Mesenchymal stem cell (in vitro differentiated cells and primary cell): ENCODE results near the gene FAM114A1.

Experiments used
- DNase-seq: peaks from one replicate; pipeline ENCODE4 v3.0.0-alpha.2; 2013
- H2AFZ ChIP-seq: one replicate; pipeline ENCODE4 v1.6.1; 2013; ENCODE audit warnings: low read depth, mild to moderate bottlenecking, control low read depth, inconsistent platforms, low read length, moderate library complexity
- H2AK5ac ChIP-seq: 2 replicates; pipeline ENCODE4 v1.6.1; 2013; ENCODE audit warnings: low read length, moderate library complexity, mild to moderate bottlenecking, inconsistent platforms; ENCODE audit not compliant: severe bottlenecking
- H2BK120ac ChIP-seq: one replicate; pipeline ENCODE4 v1.6.1; 2013; ENCODE audit warnings: low read depth, mild to moderate bottlenecking, inconsistent platforms, low read length, moderate library complexity
- H2BK12ac ChIP-seq, 2 experiments: one replicate each; pipeline ENCODE4 v1.6.1; 2013; ENCODE audit warnings: inconsistent platforms in 2 of 2, low read length in 2 of 2, mild to moderate bottlenecking in 2 of 2, moderate library complexity in 2 of 2, control low read depth in 1 of 2
- H2BK15ac ChIP-seq: one replicate; pipeline ENCODE4 v1.6.1; 2013; ENCODE audit warnings: mild to moderate bottlenecking, low read depth, inconsistent platforms; ENCODE audit not compliant: poor library complexity, severe bottlenecking
- H2BK5ac ChIP-seq: 2 replicates; pipeline ENCODE4 v1.6.1; 2013; ENCODE audit warnings: low read depth, mild to moderate bottlenecking, low read length, control low read depth, inconsistent platforms; ENCODE audit not compliant: poor library complexity, severe bottlenecking
- H3K14ac ChIP-seq, 2 experiments: one replicate each; pipeline ENCODE4 v1.6.1; 2013; ENCODE audit warnings: inconsistent platforms in 2 of 2, low read length in 2 of 2, control low read depth in 1 of 2, mild to moderate bottlenecking in 1 of 2, moderate library complexity in 1 of 2
- H3K18ac ChIP-seq, 2 experiments: one replicate each; pipeline ENCODE4 v1.6.1; 2013; ENCODE audit warnings: inconsistent platforms in 2 of 2, low read length in 2 of 2, control low read depth in 1 of 2, low read depth in 1 of 2, mild to moderate bottlenecking in 1 of 2
- H3K23ac ChIP-seq, 2 experiments: one replicate each; pipeline ENCODE4 v1.6.1; 2013; ENCODE audit warnings: inconsistent platforms in 2 of 2, low read length in 2 of 2, mild to moderate bottlenecking in 2 of 2, moderate library complexity in 2 of 2, control low read depth in 1 of 2
- H3K27ac ChIP-seq: 2 replicates; pipeline ENCODE4 v1.5.1; 2013; ENCODE audit warnings: mild to moderate bottlenecking, moderate library complexity, low read length, control low read depth, inconsistent platforms; ENCODE audit not compliant: poor library complexity, severe bottlenecking
- H3K27me3 ChIP-seq, 2 experiments: 2 replicates each; pipeline versions ENCODE4 v1.6.1 to v1.7.0; 2013; ENCODE audit warnings: low read length in 2 of 2, mild to moderate bottlenecking in 2 of 2, moderate library complexity in 2 of 2, control low read depth in 1 of 2, inconsistent platforms in 1 of 2; ENCODE audit not compliant: control insufficient read depth in 1 of 2, insufficient read depth in 1 of 2
- H3K36me3 ChIP-seq, 2 experiments: 2 replicates each; pipeline versions ENCODE4 v1.6.1 to v1.7.0; 2013; ENCODE audit warnings: low read length in 2 of 2, control low read depth in 1 of 2, inconsistent platforms in 1 of 2, low read depth in 1 of 2, mild to moderate bottlenecking in 1 of 2; ENCODE audit not compliant: insufficient read depth in 2 of 2, control insufficient read depth in 1 of 2
- H3K4ac ChIP-seq, 2 experiments: one replicate each; pipeline ENCODE4 v1.6.1; 2013; ENCODE audit warnings: inconsistent platforms in 2 of 2, low read length in 2 of 2, mild to moderate bottlenecking in 2 of 2, moderate library complexity in 2 of 2, control low read depth in 1 of 2, low read depth in 1 of 2
- H3K4me1 ChIP-seq: 2 replicates; pipeline ENCODE4 v1.6.1; 2013; ENCODE audit warnings: low read depth, low read length, control low read depth; ENCODE audit not compliant: control insufficient read depth, insufficient read depth
- H3K4me2 ChIP-seq: 2 replicates; pipeline ENCODE4 v1.6.1; 2013; ENCODE audit warnings: low read length, mild to moderate bottlenecking, inconsistent platforms; ENCODE audit not compliant: poor library complexity, severe bottlenecking
- H3K4me3 ChIP-seq, 2 experiments: 2 replicates each; pipeline versions ENCODE4 v1.5.1 to v1.7.0; 2013; ENCODE audit warnings: low read length in 2 of 2, mild to moderate bottlenecking in 2 of 2, control low read depth in 1 of 2, low read depth in 1 of 2; ENCODE audit not compliant: insufficient read depth in 1 of 2
- H3K79me1 ChIP-seq: replicated peaks from 2 replicates; pipeline ENCODE4 v1.6.1; 2013; ENCODE audit warnings: mild to moderate bottlenecking, control low read depth, low read length, inconsistent platforms; ENCODE audit not compliant: poor library complexity, severe bottlenecking
- H3K9ac ChIP-seq: 2 replicates; pipeline ENCODE4 v1.7.0; 2013; ENCODE audit warnings: mild to moderate bottlenecking, low read length, moderate library complexity
- H3K9me3 ChIP-seq: 2 replicates; pipeline ENCODE4 v1.7.0; 2013; ENCODE audit warnings: mild to moderate bottlenecking, low read length; ENCODE audit not compliant: control insufficient read depth
- H4K8ac ChIP-seq: one replicate; pipeline ENCODE4 v1.6.1; 2013; ENCODE audit warnings: inconsistent platforms, mild to moderate bottlenecking, low read length, moderate library complexity
- H4K91ac ChIP-seq: one replicate; pipeline ENCODE4 v1.6.1; 2013; ENCODE audit warnings: mild to moderate bottlenecking, low read length, inconsistent platforms
- WGBS: methylation state at CpG from one replicate; pipeline ENCODE4 v1.1.7; 2013; ENCODE audit warnings: mixed read lengths; 5-methylcytosine and 5-hydroxymethylcytosine counted together

Gene FAM114A1

DNA sequence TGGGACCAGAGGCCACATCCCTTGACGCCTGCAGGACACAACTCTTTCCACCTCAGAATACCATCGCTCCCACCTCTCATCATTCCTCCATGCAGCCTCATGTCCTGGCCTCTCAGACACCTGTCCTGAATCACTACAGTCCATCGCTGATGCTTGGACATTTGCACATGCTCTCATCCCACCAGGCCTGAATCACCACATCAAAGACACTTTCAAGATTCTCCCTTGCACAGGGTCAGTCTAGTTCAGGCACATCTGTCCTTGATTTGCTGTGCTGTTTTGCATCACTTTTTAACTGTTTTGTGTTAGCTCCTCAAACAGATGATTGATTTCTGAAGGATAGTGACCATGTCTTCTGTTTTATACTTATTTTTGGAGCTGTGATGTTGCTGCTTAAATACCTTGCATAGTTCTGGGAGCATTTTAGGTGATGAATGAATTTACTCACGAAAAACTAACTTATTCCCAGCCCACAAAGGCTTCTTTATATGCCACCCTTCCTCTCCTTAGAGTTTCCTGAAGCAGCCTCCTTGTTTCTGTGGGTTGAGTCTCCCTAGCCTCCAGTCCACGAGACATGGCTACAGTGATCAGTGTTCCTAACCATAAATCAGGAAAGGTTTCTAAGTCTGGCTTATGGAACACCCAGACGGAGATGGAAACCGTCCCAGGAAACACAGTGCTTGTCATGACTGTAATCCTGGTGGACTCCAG, 2.6 kb downstream of the FAM114A1 start:
- no peak overlapping the region for H2BK5ac ChIP-seq
- H3K4me1 ChIP-seq: peaks cover 10% of the 10 kb centered on the region
- no peak overlapping the region for H3K4me2 ChIP-seq
- no peak overlapping the region for H3K4ac ChIP-seq
- H3K4me3 ChIP-seq: peak overlapping the region in 1 of 2 experiments; percentile 92
- no peak overlapping the region for H4K8ac ChIP-seq
- no peak overlapping the region for H2AFZ ChIP-seq
- H2BK12ac ChIP-seq: peak overlapping the region in 1 of 2 experiments; percentile 37
- no peak overlapping the region for H4K91ac ChIP-seq
- H3K79me1 ChIP-seq: peaks cover 6% of the 10 kb centered on the region
- peaks cover 7 to 50% of the 10 kb centered on the region in 2 experiments for H3K36me3 ChIP-seq
- no peak for DNase-seq
- H3K18ac ChIP-seq: no peak overlapping the region
- peak overlapping the region; percentile 13 for H2AK5ac ChIP-seq
- H2BK120ac ChIP-seq: no peak overlapping the region
- H2BK15ac ChIP-seq: no peak overlapping the region
- H3K14ac ChIP-seq: no peak overlapping the region
- no peaks in the 10 kb centered on the region for H3K27me3 ChIP-seq
- H3K9ac ChIP-seq: peak overlapping the region; percentile 99
- no peaks in the 10 kb centered on the region for H3K9me3 ChIP-seq
- no peak overlapping the region for H3K27ac ChIP-seq
- peak overlapping the region in 1 of 2 experiments; percentile 16 for H3K23ac ChIP-seq
- WGBS: 77% methylated on average over 7 of the region's 7 CpGs

DNA sequence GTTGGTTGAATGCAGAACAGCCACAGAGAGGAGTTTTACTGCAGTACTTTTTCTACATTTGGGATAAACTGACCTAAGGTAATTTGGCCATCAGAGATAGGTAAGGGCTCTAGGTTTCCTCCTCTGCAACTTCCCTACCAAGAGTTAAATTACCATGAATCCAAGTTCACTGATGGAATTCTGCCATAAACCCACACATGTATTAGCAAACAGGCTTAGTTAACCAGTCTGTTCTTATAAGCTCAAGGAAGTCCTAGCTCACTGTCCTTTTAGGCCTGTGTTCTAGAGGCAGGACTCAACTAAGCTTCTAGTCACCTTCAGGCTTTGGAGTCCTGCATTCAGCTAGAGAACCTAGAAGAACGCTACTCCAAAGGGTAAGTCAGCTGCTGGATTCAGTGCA, 4.0 kb downstream of the FAM114A1 start:
- Histone ChIP-seq H2AFZ (no peak overlapping the region), H3K4me2 (no peak overlapping the region), H3K4ac (no peak overlapping the region), H2BK12ac (no peak overlapping the region), H3K27ac (no peak overlapping the region), H3K27me3 (no peaks in the 10 kb centered on the region), H2BK120ac (no peak overlapping the region), H3K18ac (no peak overlapping the region), H3K9me3 (no peaks in the 10 kb centered on the region), H3K4me3 (peak overlapping the region in 1 of 2 experiments; percentile 35), H3K14ac (no peak overlapping the region), H3K4me1 (peaks cover 10% of the 10 kb centered on the region), H2AK5ac (peak overlapping the region; percentile 73), H2BK5ac (no peak overlapping the region), H4K8ac (no peak overlapping the region), H3K79me1 (peaks cover 6% of the 10 kb centered on the region), H3K36me3 (peaks cover 8 to 54% of the 10 kb centered on the region in 2 experiments), H2BK15ac (no peak overlapping the region), H3K9ac (peak overlapping the region; percentile 17), H3K23ac (no peak overlapping the region), H4K91ac (no peak overlapping the region)
- WGBS: 100% methylated on average over 1 of the region's 1 CpG
- DNase-seq: no peak

DNA sequence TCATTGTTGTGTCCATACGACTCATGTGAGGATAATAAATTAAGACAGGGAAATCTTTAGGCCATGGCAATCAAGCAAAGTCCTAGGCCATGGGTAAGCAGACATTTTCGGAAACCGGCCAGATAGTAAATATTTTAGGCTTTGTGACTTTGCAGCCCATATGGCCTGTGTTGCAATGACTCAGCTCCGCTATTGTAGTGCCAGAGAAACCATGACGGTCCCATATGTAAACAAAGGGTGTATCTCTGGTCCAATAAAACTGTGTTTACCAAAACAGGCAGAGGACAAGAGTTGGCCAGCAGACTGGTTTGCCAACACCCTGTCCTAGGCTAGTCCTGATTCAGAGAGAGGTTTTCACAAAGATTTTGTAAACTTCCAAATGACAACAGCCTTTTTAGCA, 5.0 kb downstream of the FAM114A1 start:
- H3K79me1 ChIP-seq: peaks cover 9% of the 10 kb centered on the region
- H2AFZ ChIP-seq: no peak overlapping the region
- no peak overlapping the region for H2BK120ac ChIP-seq
- H3K14ac ChIP-seq: no peak overlapping the region
- 26% methylated on average over 5 of the region's 5 CpGs for whole genome bisulfite sequencing
- no peak overlapping the region for H3K23ac ChIP-seq
- peaks cover 17 to 59% of the 10 kb centered on the region in 2 experiments for H3K36me3 ChIP-seq
- H2BK5ac ChIP-seq: no peak overlapping the region
- no peak overlapping the region for H3K4me2 ChIP-seq
- peak; percentile 89 for DNase-seq
- no peak overlapping the region for H3K18ac ChIP-seq
- no peak overlapping the region for H3K4ac ChIP-seq
- no peak overlapping the region for H4K91ac ChIP-seq
- no peak overlapping the region for H3K27ac ChIP-seq
- H3K9ac ChIP-seq: no peak overlapping the region
- peak overlapping the region in 1 of 2 experiments; percentile 26 for H3K4me3 ChIP-seq
- H4K8ac ChIP-seq: no peak overlapping the region
- no peak overlapping the region for H2AK5ac ChIP-seq
- H3K4me1 ChIP-seq: peaks cover 10% of the 10 kb centered on the region
- no peaks in the 10 kb centered on the region for H3K27me3 ChIP-seq
- no peak overlapping the region for H2BK15ac ChIP-seq
- H2BK12ac ChIP-seq: no peak overlapping the region
- no peaks in the 10 kb centered on the region for H3K9me3 ChIP-seq

DNA sequence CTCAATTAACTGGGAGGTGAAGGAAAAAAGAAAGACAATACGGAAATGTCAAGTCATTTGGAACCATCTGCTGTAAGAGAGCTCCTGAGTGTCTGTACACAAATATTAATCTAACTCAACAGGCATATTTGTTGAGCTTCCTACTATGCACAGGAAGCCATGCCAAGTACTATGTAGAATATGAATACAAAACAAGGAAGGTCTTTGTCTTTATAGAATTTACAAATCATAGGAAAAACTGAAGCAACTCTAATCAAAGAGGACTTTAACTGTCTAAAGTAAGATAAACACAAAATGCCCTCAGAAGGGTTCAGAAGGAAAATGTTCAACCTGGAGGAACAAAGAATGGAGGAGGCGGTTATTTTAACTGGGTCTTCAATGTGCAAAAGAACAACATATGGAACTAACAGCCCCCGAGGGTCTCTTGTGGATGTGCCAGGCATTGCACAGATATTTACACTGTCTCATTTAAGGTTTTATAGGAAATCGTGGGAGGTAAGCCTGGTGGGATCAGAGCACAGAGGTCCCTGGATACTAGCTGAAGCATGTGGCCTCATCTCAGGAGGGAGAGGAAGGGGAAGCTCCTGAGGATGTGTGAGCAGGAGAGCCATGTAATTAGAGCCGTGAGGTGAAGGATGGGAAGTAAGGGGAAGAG, 5.8 kb downstream of the FAM114A1 start:
- Histone ChIP-seq H3K14ac (no peak overlapping the region), H3K23ac (no peak overlapping the region), H3K18ac (no peak overlapping the region), H2BK5ac (no peak overlapping the region), H2AFZ (no peak overlapping the region), H3K4me3 (no peak overlapping the region), H3K36me3 (peaks cover 22 to 66% of the 10 kb centered on the region in 2 experiments), H2BK15ac (no peak overlapping the region), H4K91ac (no peak overlapping the region), H4K8ac (no peak overlapping the region), H3K9me3 (no peaks in the 10 kb centered on the region), H3K79me1 (peaks cover 12% of the 10 kb centered on the region), H3K4ac (no peak overlapping the region), H3K4me2 (no peak overlapping the region), H3K27me3 (no peaks in the 10 kb centered on the region), H2BK12ac (no peak overlapping the region), H2BK120ac (no peak overlapping the region), H3K9ac (no peak overlapping the region), H3K27ac (no peak overlapping the region), H3K4me1 (peaks cover 10% of the 10 kb centered on the region), H2AK5ac (no peak overlapping the region)
- 88% methylated on average over 4 of the region's 5 CpGs for WGBS
- DNase-seq: no peak
